MM.1S (cell line): ENCODE results near the gene TMEM238.

Source experiments
- DNase-seq: peaks from one replicate; pipeline ENCODE4 v3.0.0-alpha.2; 2015
- H2AFZ ChIP-seq: fragments of 300-600 bp; sonication (generic); 2 replicates; pipeline ENCODE4 v1.6.0; 2016; ENCODE audit warnings: antibody characterized with exemption, low read length
- H3F3A ChIP-seq: fragments of 300-600 bp; sonication (generic); 2 replicates; pipeline ENCODE4 v1.6.1; 2016; ENCODE audit warnings: mild to moderate bottlenecking, antibody characterized with exemption, low read length, moderate library complexity, mixed read lengths; ENCODE audit not compliant: insufficient read depth
- H3K27ac ChIP-seq: fragments of 300-600 bp; sonication (generic); 2 replicates; pipeline ENCODE4 v1.5.1; 2016; ENCODE audit warnings: mild to moderate bottlenecking, low read length
- H3K27me3 ChIP-seq: fragments of 300-600 bp; sonication (generic); replicated peaks from 2 replicates; pipeline ENCODE4 v1.6.0; 2016; ENCODE audit warnings: low read length; ENCODE audit not compliant: insufficient read depth
- H3K36me3 ChIP-seq: fragments of 300-600 bp; sonication (generic); replicated peaks from 2 replicates; pipeline ENCODE4 v1.6.1; 2016; ENCODE audit warnings: mild to moderate bottlenecking, low read length, mixed read lengths; ENCODE audit not compliant: insufficient read depth
- H3K4me1 ChIP-seq: fragments of 300-600 bp; sonication (generic); 2 replicates; pipeline ENCODE4 v1.6.1; 2016; ENCODE audit warnings: low read length, mixed read lengths
- H3K4me2 ChIP-seq: fragments of 300-600 bp; sonication (generic); 2 replicates; pipeline ENCODE4 v1.6.0; 2016; ENCODE audit warnings: low read depth, low read length
- H3K4me3 ChIP-seq: fragments of 300-600 bp; sonication (generic); 2 replicates; pipeline ENCODE4 v1.5.1; 2016; ENCODE audit warnings: low read length, mixed read lengths
- H3K79me2 ChIP-seq: fragments of 300-600 bp; sonication (generic); 2 replicates; pipeline ENCODE4 v1.6.1; 2016; ENCODE audit warnings: mixed run types, low read length, mixed read lengths
- H3K9ac ChIP-seq: fragments of 300-600 bp; sonication (generic); 2 replicates; pipeline ENCODE4 v1.6.1; 2016; ENCODE audit warnings: low read length, mixed read lengths
- H3K9me2 ChIP-seq: fragments of 300-600 bp; sonication (generic); replicated peaks from 2 replicates; pipeline ENCODE4 v1.6.1; 2016; ENCODE audit warnings: mild to moderate bottlenecking, low read length, mixed read lengths; ENCODE audit not compliant: insufficient read depth
- H3K9me3 ChIP-seq: fragments of 300-600 bp; sonication (generic); replicated peaks from 2 replicates; pipeline ENCODE4 v1.6.1; 2016; ENCODE audit warnings: mild to moderate bottlenecking, low read length, mixed read lengths; ENCODE audit not compliant: insufficient read depth
- H4K20me1 ChIP-seq: fragments of 300-600 bp; sonication (generic); 2 replicates; pipeline ENCODE4 v1.6.1; 2016; ENCODE audit warnings: mild to moderate bottlenecking, low read length, moderate library complexity, mixed read lengths; ENCODE audit not compliant: insufficient read depth
- EZH2 ChIP-seq: fragments of 300-600 bp; sonication (generic); optimal IDR thresholded peaks from 2 replicates; pipeline ENCODE3; 2017; ENCODE audit warnings: low read depth, mild to moderate bottlenecking, antibody characterized with exemption, low read length, mixed read lengths
- EZH2phosphoT487 ChIP-seq: fragments of 300-600 bp; sonication (generic); IDR thresholded peaks from 2 replicates; pipeline ENCODE4 v1.6.1; 2018; ENCODE audit warnings: antibody characterized with exemption, low read length
- TF ChIP-seq, protein P1 (sequence below): fragments of 300-600 bp; sonication (generic); IDR thresholded peaks from 2 replicates; pipeline ENCODE4 v1.5.1; 2016; ENCODE audit warnings: antibody characterized with exemption, low read length, mixed read lengths

Gene TMEM238

DNA sequence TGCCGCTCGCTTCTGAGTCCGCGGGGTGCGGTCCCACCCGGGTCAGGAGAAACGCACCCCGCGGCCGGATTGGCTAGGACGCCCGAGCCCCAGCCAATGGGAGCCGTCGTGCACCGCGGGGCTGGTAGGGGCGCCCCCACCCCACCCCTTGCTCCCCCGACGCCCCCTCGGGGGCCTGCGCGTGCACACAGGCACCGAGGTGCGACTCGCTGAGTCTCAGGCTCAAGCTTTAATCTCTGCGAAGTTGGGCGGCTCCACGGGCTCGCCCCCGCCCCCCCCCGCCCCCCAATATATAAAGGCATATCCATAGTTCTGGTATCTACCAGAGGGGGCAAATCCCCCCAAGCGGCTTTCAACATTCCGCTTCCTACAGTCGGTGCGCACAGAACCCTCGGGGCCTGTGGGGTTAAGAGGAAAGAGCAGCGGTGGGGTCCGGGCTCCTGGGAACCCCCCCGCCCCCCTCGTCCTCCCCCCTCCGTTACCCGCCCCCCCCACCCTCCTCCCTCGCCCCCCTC, 29.3 kb downstream of the TMEM238 start, which contains the start of gene COX6B2:
COX6B2 (minus strand) TSS at position 22 of the 515 bp plus-strand sequence. CDS start 198 bp downstream, outside the sequence.
- Histone ChIP-seq H3K36me3 (no peaks in the 10 kb centered on the region), H3K79me2 (no peaks in the 10 kb centered on the region), H2AFZ (peak within 1 kb of the TSS; percentile 4; the same call in 1 of the 2 replicates), H3K4me1 (peaks cover 5% of the 10 kb centered on the region), H3K4me3 (peak within 1 kb of the TSS; percentile 34; the same call in 1 of the 2 replicates), H3K9me3 (no peaks in the 10 kb centered on the region), H3K4me2 (peak within 1 kb of the TSS; percentile 60), H3K27me3 (peaks cover 66% of the 10 kb centered on the region), H4K20me1 (no peaks in the 10 kb centered on the region), H3K9me2 (no peaks in the 10 kb centered on the region), H3F3A (no peaks in the 10 kb centered on the region; the same call in 1 of the 2 replicates), H3K9ac (no peak within 1 kb of the TSS), H3K27ac (no peak within 1 kb of the TSS)
- no peak for TF ChIP-seq EZH2phosphoT487
- TF ChIP-seq EZH2: no peak
- TF ChIP-seq, protein P1, sequence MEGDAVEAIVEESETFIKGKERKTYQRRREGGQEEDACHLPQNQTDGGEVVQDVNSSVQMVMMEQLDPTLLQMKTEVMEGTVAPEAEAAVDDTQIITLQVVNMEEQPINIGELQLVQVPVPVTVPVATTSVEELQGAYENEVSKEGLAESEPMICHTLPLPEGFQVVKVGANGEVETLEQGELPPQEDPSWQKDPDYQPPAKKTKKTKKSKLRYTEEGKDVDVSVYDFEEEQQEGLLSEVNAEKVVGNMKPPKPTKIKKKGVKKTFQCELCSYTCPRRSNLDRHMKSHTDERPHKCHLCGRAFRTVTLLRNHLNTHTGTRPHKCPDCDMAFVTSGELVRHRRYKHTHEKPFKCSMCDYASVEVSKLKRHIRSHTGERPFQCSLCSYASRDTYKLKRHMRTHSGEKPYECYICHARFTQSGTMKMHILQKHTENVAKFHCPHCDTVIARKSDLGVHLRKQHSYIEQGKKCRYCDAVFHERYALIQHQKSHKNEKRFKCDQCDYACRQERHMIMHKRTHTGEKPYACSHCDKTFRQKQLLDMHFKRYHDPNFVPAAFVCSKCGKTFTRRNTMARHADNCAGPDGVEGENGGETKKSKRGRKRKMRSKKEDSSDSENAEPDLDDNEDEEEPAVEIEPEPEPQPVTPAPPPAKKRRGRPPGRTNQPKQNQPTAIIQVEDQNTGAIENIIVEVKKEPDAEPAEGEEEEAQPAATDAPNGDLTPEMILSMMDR: no peak
- no peak for DNase-seq

DNA sequence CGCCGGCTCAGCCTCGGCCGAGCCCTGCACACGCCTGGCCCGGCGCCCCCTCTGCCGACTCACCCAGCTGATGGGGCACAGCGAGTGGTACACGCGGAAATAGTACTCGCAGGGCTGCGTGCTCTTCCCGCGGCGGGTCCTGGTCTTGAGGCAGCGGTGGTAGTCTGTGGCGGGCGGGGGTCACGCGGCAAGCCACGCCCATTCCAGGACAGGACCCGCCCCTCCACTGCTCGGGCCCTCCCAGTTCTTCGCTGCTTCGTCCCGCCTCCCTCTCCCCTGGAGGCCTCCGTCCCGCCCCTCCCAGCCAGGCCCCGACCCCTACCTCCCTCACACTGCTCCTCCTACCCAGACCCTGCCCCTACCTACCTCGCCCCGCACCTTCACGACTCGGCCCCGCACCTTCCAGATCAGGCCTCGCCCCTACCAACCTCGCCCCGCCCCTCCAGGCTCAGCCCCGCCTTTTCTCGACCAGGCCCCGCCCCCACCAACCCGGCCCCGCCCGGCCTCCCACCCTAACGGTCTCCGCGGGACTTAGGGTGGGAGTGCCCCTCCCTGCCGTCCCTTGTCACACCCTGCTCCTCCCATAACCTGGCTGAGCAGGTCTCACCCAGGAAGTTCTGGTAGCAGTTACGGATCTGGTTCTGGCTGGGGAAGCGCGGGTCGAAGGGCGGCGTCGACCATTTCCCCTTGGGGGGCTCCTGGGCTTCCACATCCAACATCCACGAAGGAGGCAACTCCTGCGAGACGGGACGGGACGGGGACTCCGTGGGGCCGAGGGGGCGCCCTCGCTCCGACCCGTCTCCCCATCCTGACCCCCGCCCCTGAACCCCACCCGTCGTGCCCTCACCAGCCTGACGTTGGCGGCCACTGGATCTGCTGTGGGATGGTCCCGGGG, 30.0 kb downstream of the TMEM238 start:
- H3K79me2 ChIP-seq: no peaks in the 10 kb centered on the region
- TF ChIP-seq, protein P1: no peak
- no peaks in the 10 kb centered on the region for H3K9me3 ChIP-seq
- H3K27ac ChIP-seq: no peak overlapping the region
- H3K27me3 ChIP-seq: peaks cover 66% of the 10 kb centered on the region
- no peaks in the 10 kb centered on the region for H3K36me3 ChIP-seq
- DNase-seq: no peak
- H3K4me1 ChIP-seq: no peaks in the 10 kb centered on the region
- H3K4me2 ChIP-seq: peak overlapping the region; percentile 60
- no peaks in the 10 kb centered on the region for H3K9me2 ChIP-seq
- no peaks in the 10 kb centered on the region for H4K20me1 ChIP-seq
- no peak overlapping the region for H3K9ac ChIP-seq
- no peaks in the 10 kb centered on the region; the same call in 1 of the 2 replicates for H3F3A ChIP-seq
- H3K4me3 ChIP-seq: peak overlapping the region; percentile 34; the same call in 1 of the 2 replicates
- H2AFZ ChIP-seq: peak overlapping the region; percentile 4; the same call in 1 of the 2 replicates

DNA sequence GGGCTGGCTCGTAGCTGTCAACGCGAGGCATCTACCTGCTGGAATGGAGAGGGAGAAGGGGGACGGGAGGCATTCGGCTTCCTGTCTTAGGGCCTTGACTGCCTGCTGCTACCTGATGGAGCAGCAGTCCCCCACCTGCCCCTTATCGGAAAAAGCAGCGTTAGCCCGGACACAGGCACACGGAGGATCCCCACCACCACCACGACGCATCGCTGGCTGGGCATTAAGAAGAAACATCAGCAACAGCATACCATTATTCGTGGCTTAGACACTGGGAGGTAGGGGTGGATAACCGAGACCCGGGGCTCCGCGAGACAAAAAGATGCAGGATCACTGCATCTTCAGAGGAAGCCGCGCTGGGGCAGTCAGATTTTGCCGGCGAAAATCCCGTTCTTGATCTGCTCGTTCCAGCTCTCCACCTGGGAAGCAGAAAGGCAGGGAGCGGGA, 30.7 kb downstream of the TMEM238 start:
- Histone ChIP-seq H3K9me3 (no peaks in the 10 kb centered on the region), H3K9me2 (no peaks in the 10 kb centered on the region), H3K4me1 (no peaks in the 10 kb centered on the region), H4K20me1 (no peaks in the 10 kb centered on the region), H3K4me3 (peak overlapping the region; percentile 34; the same call in 1 of the 2 replicates), H3K4me2 (peak overlapping the region; percentile 60), H3F3A (no peaks in the 10 kb centered on the region; the same call in 1 of the 2 replicates), H2AFZ (0 out of 2 replicates have a peak overlapping the region, but pooled peaks have one; percentile 4), H3K36me3 (no peaks in the 10 kb centered on the region), H3K27me3 (peaks cover 66% of the 10 kb centered on the region), H3K9ac (no peak overlapping the region), H3K79me2 (no peaks in the 10 kb centered on the region), H3K27ac (no peak overlapping the region)
- no peak for TF ChIP-seq EZH2phosphoT487
- peak; percentile 55 for TF ChIP-seq EZH2
- TF ChIP-seq, protein P1: no peak
- DNase-seq: no peak
